OCI-LY1 (cell line): ENCODE measurements around the gene BTBD18.

Experiments
- H2AFZ ChIP-seq: fragments of 200-600 bp; sonication (generic), shearing (Covaris generic); 2 replicates; pipeline ENCODE4 v1.6.0; 2014; ENCODE audit warnings: antibody characterized with exemption, mild to moderate bottlenecking, low read length
- H3F3A ChIP-seq: fragments of 200-600 bp; sonication (generic), shearing (Covaris generic); 2 replicates; pipeline ENCODE4 v1.6.0; 2014; ENCODE audit warnings: mild to moderate bottlenecking, antibody characterized with exemption, low read length, moderate library complexity; ENCODE audit not compliant: insufficient read depth
- H3K27ac ChIP-seq: fragments of 200-600 bp; sonication (generic); 2 replicates; pipeline ENCODE4 v1.5.1; 2014; ENCODE audit warnings: low read length, mixed run types, mild to moderate bottlenecking, low read depth; ENCODE audit not compliant: poor library complexity, severe bottlenecking
- H3K27me3 ChIP-seq: fragments of 200-600 bp; sonication (generic); 2 replicates; pipeline ENCODE4 v1.6.0; 2014; ENCODE audit warnings: antibody characterized with exemption, mild to moderate bottlenecking, low read length, moderate library complexity; ENCODE audit not compliant: insufficient read depth
- H3K36me3 ChIP-seq: fragments of 200-600 bp; sonication (generic); 2 replicates; pipeline ENCODE4 v1.6.1; 2014; ENCODE audit warnings: mild to moderate bottlenecking, antibody characterized with exemption, low read length, moderate library complexity, mixed read lengths; ENCODE audit not compliant: insufficient read depth
- H3K4me1 ChIP-seq: fragments of 200-600 bp; sonication (generic); 2 replicates; pipeline ENCODE4 v1.5.1; 2014; ENCODE audit warnings: mild to moderate bottlenecking, low read length, moderate library complexity; ENCODE audit not compliant: insufficient read depth, severe bottlenecking
- H3K4me2 ChIP-seq: fragments of 200-600 bp; sonication (generic), shearing (Covaris generic); 2 replicates; pipeline ENCODE4 v1.6.1; 2014; ENCODE audit warnings: low read length
- H3K4me3 ChIP-seq: fragments of 200-600 bp; sonication (generic); 2 replicates; pipeline ENCODE4 v1.5.1; 2014; ENCODE audit warnings: low read length, low read depth, mild to moderate bottlenecking, mixed read lengths; ENCODE audit not compliant: poor library complexity, severe bottlenecking
- H3K79me2 ChIP-seq: fragments of 200-600 bp; shearing (Covaris generic); 2 replicates; pipeline ENCODE4 v1.6.1; 2016; ENCODE audit warnings: mixed run types, low read length, mixed read lengths; ENCODE audit not compliant: insufficient read depth
- H3K9ac ChIP-seq: fragments of 200-600 bp; sonication (generic), shearing (Covaris generic); 2 replicates; pipeline ENCODE4 v1.6.1; 2014; ENCODE audit warnings: mild to moderate bottlenecking, low read length, mixed read lengths
- H3K9me2 ChIP-seq: fragments of 200-600 bp; sonication (generic), shearing (Covaris generic); 2 replicates; pipeline ENCODE4 v1.6.1; 2014; ENCODE audit warnings: low read depth, mild to moderate bottlenecking, low read length, mixed read lengths
- H3K9me3 ChIP-seq: fragments of 200-600 bp; shearing (Covaris generic); 2 replicates; pipeline ENCODE4 v1.6.1; 2014; ENCODE audit warnings: low read length, mixed read lengths
- H4K20me1 ChIP-seq: fragments of 200-600 bp; sonication (generic), shearing (Covaris generic); 2 replicates; pipeline ENCODE4 v1.6.0; 2016; ENCODE audit warnings: mild to moderate bottlenecking, low read length; ENCODE audit not compliant: insufficient read depth
- EZH2 ChIP-seq: fragments of 200-600 bp; sonication (generic), shearing (Covaris generic); IDR thresholded peaks from 2 replicates; pipeline ENCODE4 v1.8.0; 2017; ENCODE audit warnings: borderline replicate concordance, mixed run types, mild to moderate bottlenecking, antibody characterized with exemption, low read length, moderate library complexity, mixed read lengths
- TF ChIP-seq, protein P1 (sequence below): fragments of 200-600 bp; sonication (generic), shearing (Covaris generic); IDR thresholded peaks from 2 replicates; pipeline ENCODE4 v1.5.1; 2017; ENCODE audit warnings: mild to moderate bottlenecking, antibody characterized with exemption, low read length, moderate library complexity, mixed read lengths

BTBD18 gene

DNA sequence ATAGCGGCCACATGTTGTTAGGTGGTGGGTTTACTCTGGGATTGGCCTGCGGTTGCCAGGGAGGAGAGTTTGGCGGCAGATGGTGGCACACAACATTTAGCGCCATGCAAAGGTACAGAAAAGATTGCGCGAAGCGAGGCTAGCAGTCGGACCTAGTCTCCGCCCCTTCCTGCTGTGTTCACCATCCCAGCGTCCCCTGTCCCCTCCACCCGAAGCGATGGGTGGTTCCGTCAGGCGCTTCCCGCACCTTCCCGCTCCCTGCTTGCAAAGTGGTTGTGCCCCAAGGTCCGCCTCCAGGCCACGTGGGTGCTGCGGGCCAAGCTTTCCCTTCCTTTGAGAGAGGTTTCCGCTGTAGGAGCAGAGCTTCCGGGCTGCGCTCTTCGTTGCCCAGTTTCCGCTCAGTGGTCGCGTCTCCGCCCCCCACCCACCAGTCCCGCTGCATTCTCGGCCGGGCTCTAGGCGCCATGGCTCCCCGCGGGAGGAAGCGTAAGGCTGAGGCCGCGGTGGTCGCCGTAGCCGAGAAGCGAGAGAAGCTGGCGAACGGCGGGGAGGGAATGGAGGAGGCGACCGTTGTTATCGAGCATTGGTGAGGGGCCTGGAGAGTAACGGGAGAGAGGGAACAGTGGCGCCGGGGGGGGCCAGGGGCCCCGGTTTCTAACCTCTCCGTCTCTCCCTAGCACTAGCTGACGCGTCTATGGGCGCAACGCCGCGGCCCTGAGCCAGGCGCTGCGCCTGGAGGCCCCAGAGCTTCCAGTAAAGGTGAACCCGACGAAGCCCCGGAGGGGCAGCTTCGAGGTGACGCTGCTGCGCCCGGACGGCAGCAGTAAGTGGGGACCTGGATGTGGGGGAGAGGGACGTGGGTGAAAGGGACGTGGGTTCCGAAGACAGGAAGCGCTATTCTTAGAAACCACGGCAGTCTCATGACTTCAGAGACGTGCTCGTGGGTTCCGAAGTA lies 10.2 kb downstream of the BTBD18 start, which contains the start of gene SELENOH:
SELENOH (plus strand) TSS at position 360 of the 955 bp plus-strand sequence; CDS start at position 465, 105 bp downstream.
- Histone ChIP-seq H4K20me1 (no peaks in the 10 kb centered on the region), H3K27me3 (no peaks in the 10 kb centered on the region), H3K4me3 (peak within 1 kb of the TSS; percentile 98), H3F3A (no peaks in the 10 kb centered on the region), H3K79me2 (peaks cover 12% of the 10 kb centered on the region), H2AFZ (peak within 1 kb of the TSS; percentile 75; the same call in 1 of the 2 replicates), H3K36me3 (peaks cover 69% of the 10 kb centered on the region), H3K9me2 (no peaks in the 10 kb centered on the region), H3K9ac (peak within 1 kb of the TSS; percentile 99), H3K4me1 (peaks cover 17% of the 10 kb centered on the region), H3K27ac (peak within 1 kb of the TSS; percentile 89), H3K4me2 (peak within 1 kb of the TSS; percentile 89), H3K9me3 (no peaks in the 10 kb centered on the region)
- TF ChIP-seq, protein P1, sequence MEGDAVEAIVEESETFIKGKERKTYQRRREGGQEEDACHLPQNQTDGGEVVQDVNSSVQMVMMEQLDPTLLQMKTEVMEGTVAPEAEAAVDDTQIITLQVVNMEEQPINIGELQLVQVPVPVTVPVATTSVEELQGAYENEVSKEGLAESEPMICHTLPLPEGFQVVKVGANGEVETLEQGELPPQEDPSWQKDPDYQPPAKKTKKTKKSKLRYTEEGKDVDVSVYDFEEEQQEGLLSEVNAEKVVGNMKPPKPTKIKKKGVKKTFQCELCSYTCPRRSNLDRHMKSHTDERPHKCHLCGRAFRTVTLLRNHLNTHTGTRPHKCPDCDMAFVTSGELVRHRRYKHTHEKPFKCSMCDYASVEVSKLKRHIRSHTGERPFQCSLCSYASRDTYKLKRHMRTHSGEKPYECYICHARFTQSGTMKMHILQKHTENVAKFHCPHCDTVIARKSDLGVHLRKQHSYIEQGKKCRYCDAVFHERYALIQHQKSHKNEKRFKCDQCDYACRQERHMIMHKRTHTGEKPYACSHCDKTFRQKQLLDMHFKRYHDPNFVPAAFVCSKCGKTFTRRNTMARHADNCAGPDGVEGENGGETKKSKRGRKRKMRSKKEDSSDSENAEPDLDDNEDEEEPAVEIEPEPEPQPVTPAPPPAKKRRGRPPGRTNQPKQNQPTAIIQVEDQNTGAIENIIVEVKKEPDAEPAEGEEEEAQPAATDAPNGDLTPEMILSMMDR: no peak
- TF ChIP-seq EZH2: no peak

DNA sequence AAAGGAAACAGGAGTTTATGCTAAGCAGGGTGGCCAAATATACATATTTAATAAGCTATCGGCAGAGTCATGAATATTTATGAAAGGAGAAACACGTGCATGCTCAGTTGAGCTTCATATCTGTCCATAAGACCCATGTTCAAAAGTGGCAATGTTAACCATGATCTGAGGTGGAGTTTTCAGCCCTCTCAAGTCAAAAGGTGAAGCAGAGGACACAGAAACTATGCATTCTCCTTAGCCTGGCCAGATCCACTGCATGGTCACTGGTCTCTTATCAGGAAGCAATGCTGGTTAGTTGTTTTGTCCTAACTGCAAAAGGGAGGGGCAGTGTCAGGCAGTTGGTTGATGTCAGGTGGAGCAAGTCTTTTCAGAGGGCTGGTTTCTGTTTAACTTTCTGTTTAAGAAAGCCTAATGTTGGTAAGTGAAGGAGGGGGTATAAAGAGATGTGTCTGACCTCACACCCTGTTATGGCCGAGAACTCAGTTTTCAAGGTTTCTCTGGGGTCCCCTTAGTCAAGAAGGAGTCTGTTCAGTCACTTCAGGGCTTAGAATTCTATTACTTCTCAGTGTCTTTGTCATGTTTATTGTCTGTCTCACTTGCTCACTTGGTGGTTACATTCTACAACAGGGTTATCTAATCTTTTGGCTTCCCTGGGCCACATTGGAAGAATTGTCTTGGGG lies 15.9 kb downstream of the BTBD18 start:
- Histone ChIP-seq H3K9ac (no peak overlapping the region), H3K9me3 (no peaks in the 10 kb centered on the region), H3K4me2 (no peak overlapping the region), H3K79me2 (peaks cover 23% of the 10 kb centered on the region), H3K4me3 (no peak overlapping the region), H3F3A (no peaks in the 10 kb centered on the region), H3K27ac (peak overlapping the region; percentile 35), H4K20me1 (no peaks in the 10 kb centered on the region), H2AFZ (no peak overlapping the region), H3K27me3 (no peaks in the 10 kb centered on the region), H3K36me3 (peaks cover 51% of the 10 kb centered on the region), H3K9me2 (no peaks in the 10 kb centered on the region), H3K4me1 (peaks cover 3% of the 10 kb centered on the region)
- TF ChIP-seq EZH2: no peak
- TF ChIP-seq, protein P1: no peak

DNA sequence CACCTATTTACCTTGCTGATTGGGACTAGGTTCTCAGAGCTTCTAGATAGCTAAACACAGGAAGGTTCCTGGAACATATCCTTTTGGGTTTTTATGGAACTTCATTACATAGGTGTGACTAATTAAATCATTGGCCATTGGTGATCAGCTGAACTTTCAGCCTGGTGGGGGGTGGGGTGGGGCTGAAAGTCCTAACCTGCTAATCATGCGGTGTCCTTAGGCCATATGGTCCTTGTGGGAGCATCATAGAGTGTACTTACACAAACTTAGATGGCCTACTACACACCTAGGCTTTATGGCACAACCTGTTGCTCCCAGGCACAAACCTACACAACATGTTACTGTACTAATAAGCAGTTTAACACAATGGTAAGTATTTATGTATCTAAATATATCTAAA lies 19.0 kb downstream of the BTBD18 start:
- peaks cover 33% of the 10 kb centered on the region for H3K36me3 ChIP-seq

More for the DNA sequence above, 19.0 kb downstream of the BTBD18 start:
- H3K4me2 ChIP-seq: no peak overlapping the region
- no peak overlapping the region for H3K4me3 ChIP-seq
- no peak for TF ChIP-seq EZH2
- TF ChIP-seq, protein P1: no peak
- H3K9me3 ChIP-seq: no peaks in the 10 kb centered on the region
- peaks cover 40% of the 10 kb centered on the region for H3K79me2 ChIP-seq
- H3K27me3 ChIP-seq: no peaks in the 10 kb centered on the region
- H2AFZ ChIP-seq: no peak overlapping the region
- H4K20me1 ChIP-seq: no peaks in the 10 kb centered on the region
- H3K4me1 ChIP-seq: peaks cover 23% of the 10 kb centered on the region
- H3K27ac ChIP-seq: no peak overlapping the region
- H3F3A ChIP-seq: no peaks in the 10 kb centered on the region
- H3K9ac ChIP-seq: no peak overlapping the region
- H3K9me2 ChIP-seq: no peaks in the 10 kb centered on the region
